HG03095 (cell line): ENCODE results near the gene GOSR1.
"Not testable (repeated sequence)": the region's sequence is repeated elsewhere in the genome, so short reads cannot be mapped to it uniquely, and the experiment has no call there.

Experiments
- ATAC-seq: cut with Tn5 transposase; IDR thresholded peaks from one replicate; pipeline ENCODE4 v1.9.1; 2021; ENCODE audit warnings: moderate library complexity; ENCODE audit not compliant: unreplicated experiment

GOSR1 gene

GRCh38 chr17:30477083-30477773, at the start of gene GOSR1:
Gene GOSR1, plus strand, starts transcription at chr17:30477408. Its CDS starts 26 bp downstream, at chr17:30477434.
- ATAC-seq, result peak; percentile 88

DNA sequence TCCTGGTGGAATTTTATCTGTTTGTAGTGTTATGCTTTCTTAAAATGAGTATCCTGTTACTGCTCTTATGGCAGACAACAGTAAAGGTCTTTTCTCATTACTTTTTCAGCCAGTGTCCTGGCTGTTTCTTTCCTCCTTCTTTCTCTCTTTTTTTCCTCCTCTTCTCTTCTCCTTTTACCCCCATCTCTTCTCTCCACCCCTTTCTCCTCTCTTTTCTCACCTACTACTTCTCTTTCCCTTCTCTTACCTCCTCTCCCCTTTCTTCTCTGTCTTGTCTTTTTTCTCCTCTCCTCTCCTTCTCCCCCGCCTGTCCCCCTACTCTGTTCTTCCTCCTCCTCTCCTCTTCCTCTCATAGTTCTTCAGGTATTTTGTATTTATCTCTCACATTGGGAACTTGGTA, 49.6 kb upstream of the GOSR1 start:
- ATAC-seq, result no peak

DNA sequence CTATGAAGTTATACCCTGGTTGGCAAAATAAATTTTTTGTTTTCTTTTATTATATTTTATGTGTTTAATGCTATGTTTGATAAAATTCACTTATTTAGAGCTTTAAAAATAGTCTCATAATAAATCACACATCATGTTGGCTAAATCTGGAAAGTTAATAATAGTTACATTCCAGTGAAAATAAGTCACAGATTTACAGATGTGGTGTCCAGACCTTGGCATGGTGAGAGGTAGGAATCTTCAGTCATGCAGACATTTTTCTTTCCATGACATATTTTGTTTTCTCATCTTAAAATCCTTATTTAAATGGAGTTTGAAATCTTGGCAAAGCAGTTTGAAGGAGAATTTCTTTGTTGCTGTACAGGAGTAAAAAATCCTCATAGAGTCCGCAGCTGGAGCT, 48.1 kb upstream of the GOSR1 start:
- ATAC-seq, result no peak

GRCh38 chr17:30433514-30433913, 43.7 kb upstream of the GOSR1 start:
- ATAC-seq, result no peak

DNA sequence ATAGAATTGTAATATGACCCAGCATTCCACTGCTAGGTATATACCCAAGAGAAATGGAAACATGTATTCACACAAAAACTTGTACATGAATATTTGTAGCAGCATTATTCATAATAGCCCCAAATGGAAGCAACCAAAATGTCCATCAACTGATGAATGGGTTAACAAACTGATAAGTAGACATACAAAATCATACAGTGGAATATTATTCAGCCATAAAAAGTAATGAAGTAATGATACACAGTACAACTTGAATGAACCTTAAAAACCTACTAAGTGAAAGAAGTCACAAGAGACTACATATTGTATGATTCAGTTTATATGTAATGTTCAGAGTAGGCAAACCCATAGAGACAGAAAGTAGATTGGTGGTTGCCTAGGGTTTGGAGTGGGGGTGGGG, 40.5 kb upstream of the GOSR1 start:
- ATAC-seq, result no peak

- ATAC-seq, result no peak
Observed at GRCh38 chr17:30443721-30444120, 33.5 kb upstream of the GOSR1 start.

DNA sequence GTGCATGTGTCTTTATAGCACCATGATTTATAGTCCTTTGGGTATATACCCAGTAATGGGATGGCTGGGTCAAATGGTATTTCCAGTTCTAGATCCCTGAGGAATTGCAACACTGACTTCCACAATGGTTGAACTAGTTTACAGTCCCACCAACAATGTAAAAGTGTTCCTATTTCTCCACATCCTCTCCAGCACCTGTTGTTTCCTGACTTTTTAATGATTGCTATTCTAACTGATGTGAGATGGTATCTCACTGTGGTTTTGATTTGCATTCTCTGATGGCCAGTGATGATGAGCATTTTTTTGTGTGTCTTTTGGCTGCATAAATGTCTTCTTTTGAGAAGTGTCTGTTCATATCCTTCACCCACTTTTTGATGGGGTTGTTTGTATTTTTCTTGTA, 30.6 kb upstream of the GOSR1 start:
- not testable (repeated sequence) for ATAC-seq

- ATAC-seq, result no peak
Observed at GRCh38 chr17:30449480-30449879, 27.7 kb upstream of the GOSR1 start.

DNA sequence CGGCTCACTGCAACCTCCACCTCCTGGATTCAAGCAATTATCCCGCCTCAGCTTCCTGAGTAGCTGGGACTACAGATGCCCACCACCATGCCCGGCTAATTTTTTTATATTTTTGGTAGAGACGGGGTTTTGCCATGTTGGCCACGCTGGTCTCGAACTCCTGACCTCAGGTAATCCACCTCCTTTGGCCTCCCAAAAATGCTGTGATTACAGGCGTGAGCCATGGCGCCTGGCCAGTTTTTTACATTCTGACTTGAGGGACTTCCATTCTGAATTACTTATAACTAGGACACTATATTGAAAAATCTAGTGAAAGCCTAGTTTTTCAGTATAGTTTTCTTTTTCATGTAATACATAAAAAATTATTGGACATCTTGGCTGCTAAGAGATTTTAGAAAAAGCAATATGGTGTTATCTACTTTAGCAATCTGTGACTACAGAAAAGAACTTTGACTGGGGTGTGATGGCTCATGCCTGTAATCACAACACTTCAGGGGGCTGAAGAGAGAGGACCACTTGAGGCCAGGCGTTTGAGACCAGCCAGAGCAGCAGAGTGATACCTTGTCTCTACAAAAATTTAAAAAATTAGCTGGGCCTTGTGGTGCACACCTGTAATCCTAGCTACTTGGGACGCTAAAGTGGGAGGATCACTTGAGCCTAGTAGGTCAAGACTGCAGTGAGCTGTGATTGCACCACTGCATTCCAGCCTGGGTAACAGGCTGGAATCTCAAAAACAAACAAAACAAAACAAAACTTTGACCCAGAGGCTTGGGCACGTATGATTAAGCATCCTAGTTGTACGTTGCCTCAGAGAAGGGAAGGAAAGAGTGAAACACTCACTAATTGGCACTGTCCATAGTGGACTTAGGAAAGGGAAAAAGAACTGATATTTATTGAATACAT, 26.8 kb upstream of the GOSR1 start:
- ATAC-seq, result no peak

DNA sequence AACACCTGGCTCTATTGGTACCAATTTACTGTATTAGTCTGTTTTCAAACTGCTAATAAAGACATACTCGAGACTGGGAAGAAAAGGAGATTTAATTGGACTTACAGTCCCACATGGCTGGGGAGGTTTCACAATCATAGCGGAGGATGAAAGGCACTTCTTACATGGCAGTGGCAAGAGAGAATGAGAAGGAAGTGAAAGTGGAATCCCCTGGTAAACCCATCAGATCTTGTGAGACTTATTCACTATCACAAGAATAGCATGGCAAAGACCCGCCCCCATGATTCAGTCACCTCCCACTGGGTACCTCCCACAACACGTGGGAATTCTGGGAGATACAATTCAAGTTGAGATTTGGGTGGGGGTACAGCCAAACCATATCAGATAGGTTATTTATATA, 22.6 kb upstream of the GOSR1 start:
- ATAC-seq, result no peak

- ATAC-seq, result no peak
Observed at GRCh38 chr17:30458371-30458770, 18.8 kb upstream of the GOSR1 start.

- not testable (repeated sequence) for ATAC-seq
Observed at GRCh38 chr17:30458797-30459413, 18.3 kb upstream of the GOSR1 start.

DNA sequence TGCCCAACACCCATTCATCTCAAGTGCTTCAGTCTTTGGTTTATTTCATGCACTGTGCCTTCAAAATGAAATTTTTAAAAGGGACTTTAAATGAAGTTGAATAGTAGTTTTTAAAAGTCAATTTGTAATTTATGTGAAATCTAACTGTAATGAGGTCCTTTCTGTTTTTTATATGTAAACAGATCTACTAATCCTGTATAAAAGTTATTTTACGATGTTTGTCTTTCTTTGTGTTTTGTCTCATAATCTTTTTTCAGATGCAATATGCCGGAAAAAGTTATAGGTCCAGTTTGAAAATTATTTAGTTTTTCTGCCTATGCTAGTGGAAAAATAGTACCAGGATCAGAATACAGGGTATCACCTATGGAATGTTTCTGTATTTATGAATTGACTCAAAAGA, 8.7 kb upstream of the GOSR1 start:
- no peak for ATAC-seq

GRCh38 chr17:30472238-30472890, 4.8 kb upstream of the GOSR1 start:
- ATAC-seq, result no peak

- no peak for ATAC-seq
Observed at GRCh38 chr17:30475206-30475605, 2.0 kb upstream of the GOSR1 start.

GRCh38 chr17:30476726-30477082, 504 bp upstream of the GOSR1 start:
- ATAC-seq, result peak; percentile 11

- peak; percentile 13 for ATAC-seq
Observed at GRCh38 chr17:30477774-30478115, 537 bp downstream of the GOSR1 start.

GRCh38 chr17:30482555-30482954, 5.3 kb downstream of the GOSR1 start:
- no peak for ATAC-seq

- ATAC-seq, result no peak
Observed at GRCh38 chr17:30483159-30483558, 6.0 kb downstream of the GOSR1 start.

DNA sequence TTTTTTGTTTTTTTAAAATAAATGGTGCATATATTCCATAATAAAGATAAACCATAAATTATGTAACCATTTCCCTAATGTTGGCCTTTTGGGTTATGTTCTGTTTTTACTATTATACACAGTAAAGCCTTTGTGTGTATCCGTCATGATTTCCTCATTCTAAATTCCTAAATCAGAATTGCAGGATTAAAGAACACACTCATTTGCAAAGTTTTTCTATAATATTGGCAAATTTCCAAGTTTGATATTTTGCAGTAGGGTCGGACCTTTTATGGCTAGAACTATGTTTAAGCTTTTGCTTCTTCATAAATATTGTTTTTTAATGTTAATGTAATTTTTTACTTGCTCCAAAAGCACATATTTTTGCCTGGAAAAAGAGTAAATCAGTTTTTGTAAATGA, 16.6 kb downstream of the GOSR1 start:
- no peak for ATAC-seq

GRCh38 chr17:30495586-30495985, 18.4 kb downstream of the GOSR1 start:
- no peak for ATAC-seq
